Medulla oblongata (tissue), 1 donor: ENCODE data around the gene DPP7.

Experiments used
- DNase-seq: peaks from one replicate; pipeline ENCODE4 v3.0.0-alpha.2; 2015; ENCODE audit errors: extremely low spot score

The DPP7 gene

GRCh38 chr9:137088121-137088520 lies 26.4 kb downstream of the DPP7 start:
- no peak for DNase-seq

GRCh38 chr9:137087409-137087925 lies 27.1 kb downstream of the DPP7 start:
- no peak for DNase-seq

- peak; percentile 97 for DNase-seq
Measured at GRCh38 chr9:137086531-137087408, 27.8 kb downstream of the DPP7 start, which contains the start of gene MAN1B1. MAN1B1 (plus strand) TSS chr9:137086985; CDS start chr9:137087000, 15 bp downstream.

GRCh38 chr9:137085920-137086530 lies 28.5 kb downstream of the DPP7 start:
- no peak for DNase-seq

GRCh38 chr9:137084526-137084925 lies 30.0 kb downstream of the DPP7 start:
- DNase-seq, result no peak

DNA sequence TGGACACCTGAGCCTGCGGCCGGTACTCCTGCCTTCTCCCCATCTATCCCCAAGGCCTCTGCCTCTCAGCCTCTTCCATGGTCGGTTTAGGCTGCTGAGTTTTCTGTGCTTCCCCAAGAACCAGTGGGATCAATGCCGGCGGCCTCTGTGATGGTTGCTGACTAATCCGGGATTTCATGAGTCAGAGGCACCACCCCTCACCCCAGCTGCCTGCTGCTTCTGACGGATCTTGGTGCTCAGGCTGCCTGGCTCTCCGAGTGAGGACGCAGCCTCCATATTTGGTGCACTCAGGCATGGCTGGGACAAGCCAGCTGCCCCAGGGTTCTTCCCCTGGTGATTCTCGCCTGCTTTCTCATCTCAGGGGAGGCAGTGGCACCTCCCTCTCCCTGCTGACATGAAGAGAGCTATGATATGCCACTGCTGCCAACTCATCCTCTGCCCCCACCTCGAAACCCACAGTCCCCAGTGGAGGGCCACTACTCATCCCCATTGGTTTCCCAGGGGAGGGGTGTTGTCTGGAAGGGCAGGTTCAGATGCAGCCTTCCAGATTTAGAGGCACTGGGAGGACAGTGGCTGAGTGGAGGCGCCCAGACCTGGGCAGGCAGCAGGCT lies 31.0 kb downstream of the DPP7 start:
- DNase-seq, result no peak

DNA sequence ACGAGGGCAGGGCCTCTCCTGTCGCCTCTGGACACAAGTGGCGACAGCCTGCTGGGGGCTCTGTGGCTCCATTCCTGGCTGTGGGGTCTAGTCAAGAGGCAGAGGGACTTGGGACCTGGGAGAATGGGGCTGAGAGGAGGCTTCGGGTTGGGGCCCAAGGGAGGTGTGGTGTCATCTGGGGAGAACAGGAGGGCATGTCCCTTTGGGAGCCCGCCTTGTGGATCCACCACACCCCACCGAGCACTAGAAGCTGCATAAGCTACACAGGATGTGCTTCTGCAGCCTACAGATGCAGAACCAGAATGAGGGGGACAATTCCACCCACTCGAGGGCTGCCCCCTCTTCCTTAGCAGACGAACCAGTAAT lies 31.6 kb downstream of the DPP7 start:
- DNase-seq, result no peak

- DNase-seq, result no peak
Measured at GRCh38 chr9:137082222-137082924, 32.2 kb downstream of the DPP7 start.

GRCh38 chr9:137080260-137081122 lies 34.0 kb downstream of the DPP7 start:
- no peak for DNase-seq

DNA sequence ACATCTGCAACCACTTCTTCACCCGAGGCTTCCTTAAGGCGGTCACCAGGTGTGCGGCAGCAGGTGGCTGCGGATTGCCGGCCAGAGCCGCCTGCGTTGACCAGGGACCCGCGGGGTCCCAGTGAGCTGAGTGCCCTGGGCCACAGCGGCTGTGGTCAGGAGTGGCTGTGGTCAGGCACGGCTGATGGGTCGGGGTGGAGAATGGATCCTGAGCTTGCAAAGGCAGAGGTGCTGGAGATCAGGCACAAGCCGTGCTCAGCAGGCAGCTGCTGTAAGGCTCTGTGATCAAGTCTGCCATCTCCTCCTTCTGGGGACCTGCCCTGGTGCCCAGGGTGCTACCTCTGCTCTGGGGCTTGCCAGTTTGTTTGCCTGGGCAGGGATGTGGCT lies 35.1 kb downstream of the DPP7 start:
- DNase-seq, result no peak

DNA sequence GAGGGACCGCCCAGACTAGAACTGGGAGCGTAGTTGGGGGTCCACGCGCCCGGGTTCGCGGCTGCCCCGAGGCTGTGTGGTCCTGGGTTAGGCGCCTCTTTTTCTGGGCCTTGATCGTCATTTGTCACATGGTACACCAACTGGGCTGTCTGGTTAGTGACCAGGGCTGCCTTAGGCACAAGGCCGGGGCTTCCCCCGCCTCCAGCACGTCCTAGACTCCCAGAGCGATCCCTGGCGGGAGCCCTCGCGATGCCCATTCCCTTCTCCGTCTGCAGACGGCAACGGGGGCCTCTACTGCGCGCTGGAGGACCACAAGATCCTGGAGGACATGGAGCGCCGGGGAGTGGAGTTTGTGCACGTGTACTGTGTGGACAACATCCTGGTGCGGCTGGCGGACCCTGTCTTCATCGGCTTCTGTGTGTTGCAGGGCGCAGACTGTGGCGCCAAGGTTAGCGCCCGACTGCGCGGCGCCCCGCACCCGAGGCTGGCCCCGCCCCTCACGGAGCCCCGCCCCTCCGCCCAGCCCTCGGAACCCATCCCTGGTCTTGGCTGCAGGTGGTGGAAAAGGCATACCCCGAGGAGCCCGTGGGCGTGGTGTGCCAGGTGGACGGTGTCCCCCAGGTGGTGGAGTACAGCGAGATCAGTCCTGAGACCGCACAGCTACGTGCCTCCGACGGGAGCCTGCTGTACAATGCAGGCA lies 35.7 kb downstream of the DPP7 start:
- DNase-seq, result no peak

DNA sequence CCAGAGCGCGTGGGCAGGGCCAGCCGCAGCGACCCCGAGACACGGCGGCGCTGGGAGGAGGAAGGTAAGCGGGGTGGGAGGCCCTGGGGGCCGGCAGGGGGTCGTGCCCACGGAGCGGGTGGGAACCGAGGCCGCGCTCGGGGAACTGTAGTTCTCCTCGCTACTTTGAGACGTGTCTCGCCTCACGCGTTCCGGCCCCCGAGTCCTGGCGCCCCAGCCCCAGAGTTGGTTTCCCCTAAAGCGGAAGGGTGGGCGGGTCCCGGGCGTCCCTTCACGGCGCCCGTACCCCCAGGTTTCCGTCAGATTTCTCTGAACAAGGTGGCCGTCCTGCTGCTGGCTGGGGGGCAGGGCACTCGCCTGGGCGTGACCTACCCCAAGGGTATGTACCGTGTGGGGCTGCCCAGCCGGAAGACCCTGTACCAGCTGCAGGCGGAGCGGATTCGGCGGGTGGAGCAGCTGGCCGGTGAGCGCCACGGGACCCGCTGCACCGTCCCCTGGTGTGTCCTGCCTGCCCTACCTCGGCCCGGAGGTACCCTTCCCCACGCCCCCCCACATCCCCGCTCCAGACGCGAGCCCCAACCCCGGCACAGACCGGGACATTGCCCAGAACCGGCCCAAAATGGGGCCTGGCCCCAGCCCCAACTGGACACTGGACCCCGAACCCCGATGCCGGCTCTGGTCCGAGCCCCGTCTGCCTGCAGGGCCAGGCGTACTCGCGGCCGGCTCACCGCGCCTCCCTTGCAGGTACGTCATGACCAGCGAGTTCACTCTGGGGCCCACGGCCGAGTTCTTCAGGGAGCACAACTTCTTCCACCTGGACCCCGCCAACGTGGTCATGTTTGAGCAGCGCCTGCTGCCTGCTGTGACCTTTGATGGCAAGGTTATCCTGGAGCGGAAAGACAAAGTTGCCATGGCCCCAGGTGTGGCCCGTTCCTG lies 36.5 kb downstream of the DPP7 start:
- DNase-seq, result no peak

DNA sequence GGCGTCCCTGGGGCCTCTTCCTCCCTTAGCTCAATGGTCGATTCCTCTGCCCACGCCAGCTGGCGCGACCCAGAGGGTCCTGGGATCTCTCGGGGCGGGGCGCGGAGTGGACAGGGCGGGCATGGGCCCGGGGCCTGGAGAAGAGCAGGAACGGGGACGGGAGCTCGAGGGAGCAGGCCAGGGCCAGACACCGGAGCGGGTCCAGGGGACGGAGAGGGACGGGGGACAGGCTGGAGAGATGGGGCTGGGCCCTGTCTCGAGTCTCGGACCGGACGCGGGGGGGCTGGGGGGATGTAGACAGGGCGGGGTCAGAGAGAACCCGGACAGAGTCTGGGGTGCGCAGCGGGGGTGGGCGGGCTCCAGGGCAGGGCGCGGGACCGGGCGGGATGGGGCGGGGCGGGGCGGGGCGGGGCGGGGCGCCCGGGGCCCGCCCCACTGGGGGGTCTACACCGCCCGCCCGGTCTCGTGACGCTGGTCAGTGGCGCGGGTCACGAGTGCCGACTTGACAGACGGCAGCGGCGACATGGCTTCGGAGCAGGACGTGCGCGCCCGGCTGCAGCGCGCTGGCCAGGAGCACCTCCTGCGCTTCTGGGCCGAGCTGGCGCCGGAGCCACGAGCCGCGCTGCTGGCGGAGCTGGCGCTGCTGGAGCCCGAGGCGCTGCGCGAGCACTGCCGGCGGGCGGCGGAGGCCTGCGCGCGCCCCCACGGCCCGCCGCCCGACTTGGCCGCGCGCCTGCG lies 37.4 kb downstream of the DPP7 start, which contains the start of gene UAP1L1:
Gene UAP1L1 (plus strand): TSS at position 508 of the 738 bp plus-strand sequence. CDS start 16 bp downstream, at position 524.
- peak; percentile 81 for DNase-seq

- DNase-seq, result no peak
Measured at GRCh38 chr9:137076636-137077009, 37.9 kb downstream of the DPP7 start.

DNA sequence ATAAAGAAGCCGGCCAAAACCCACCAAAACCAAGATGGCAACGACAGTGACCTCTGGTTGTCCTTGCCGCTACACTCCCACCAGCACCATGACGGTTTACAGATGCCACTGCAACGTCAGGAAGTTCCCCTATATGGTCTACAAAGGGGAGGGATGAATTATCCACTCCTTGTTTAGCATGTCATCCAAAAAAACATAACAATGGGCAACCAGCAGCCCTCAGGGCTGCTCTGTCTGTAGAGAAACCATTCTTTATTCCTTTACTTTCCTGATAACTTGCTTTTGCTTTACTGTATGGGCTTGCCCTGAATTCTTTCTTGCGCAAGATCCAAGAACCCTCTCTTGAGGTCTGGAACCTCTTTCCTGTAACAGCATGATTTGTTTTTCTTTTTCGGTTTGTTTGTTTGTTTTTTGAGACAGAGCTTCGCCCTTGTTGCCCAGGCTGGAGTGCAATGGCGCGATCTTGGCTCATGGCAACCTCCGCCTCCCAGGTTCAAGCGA lies 39.2 kb downstream of the DPP7 start:
- DNase-seq, result no peak

GRCh38 chr9:137074657-137075274 lies 39.8 kb downstream of the DPP7 start:
- no peak for DNase-seq

DNA sequence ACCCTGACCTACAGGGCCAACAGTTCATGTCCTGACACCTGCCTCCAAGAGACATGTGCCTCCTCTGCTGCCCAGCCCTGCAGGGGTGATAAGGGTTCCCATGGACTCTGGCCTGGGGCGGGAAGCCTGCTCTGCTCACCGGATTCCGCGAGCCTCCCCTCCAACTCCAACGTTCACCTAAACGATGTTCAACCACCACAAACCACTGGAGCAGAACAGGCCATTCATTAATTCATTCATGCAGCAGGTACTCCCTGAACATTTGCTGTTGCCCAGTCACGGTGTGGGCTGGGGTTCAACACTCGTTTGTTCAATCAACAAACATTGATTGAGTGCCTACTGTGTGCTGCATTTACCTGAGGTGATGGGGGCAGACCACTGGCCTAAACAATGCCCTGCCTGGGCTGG lies 40.5 kb downstream of the DPP7 start:
- no peak for DNase-seq

DNA sequence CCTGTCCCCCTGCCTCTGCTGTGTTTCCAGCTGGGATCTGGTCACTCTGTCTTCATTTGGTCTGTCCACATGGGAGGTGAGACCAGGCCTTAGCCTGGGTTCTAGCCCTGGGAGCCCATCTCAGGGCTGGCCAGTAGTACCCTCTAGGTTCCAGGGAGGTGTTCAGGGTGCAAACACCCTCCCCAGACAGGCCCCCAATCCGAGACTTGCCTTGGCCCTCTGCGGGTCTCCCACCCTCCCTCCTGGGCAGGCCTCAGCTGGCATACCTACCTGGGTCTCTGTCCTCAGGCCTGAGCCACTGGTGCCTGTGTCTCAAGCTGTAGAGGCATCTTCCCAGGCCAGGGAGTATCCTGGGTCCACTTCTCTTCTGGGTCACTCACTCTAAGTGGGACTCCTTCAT lies 43.3 kb downstream of the DPP7 start:
- DNase-seq, result no peak
